Lower leg skin (tissue), 4 donors: ENCODE results near the gene C2CD4A. TPM values are rescaled to one million over a fixed set of nuclear protein-coding genes. Genes with fewer than 3 reads are reported as not detected.

Experiments
- DNase-seq, 2 donors: peaks; one replicate each; pipeline ENCODE4 v3.0.0-alpha.2; 2019; ENCODE audit warnings: low spot score in 2 of 2
- H3K4me3 ChIP-seq: fragments of 200-600 bp; sonication (generic); 2 replicates; pipeline ENCODE4 v1.5.1; 2017; ENCODE audit warnings: mild to moderate bottlenecking, low read depth; ENCODE audit not compliant: poor library complexity, severe bottlenecking
- POLR2A ChIP-seq, 2 donors: fragments of 450-650 bp; IDR thresholded peaks; one replicate each; pipeline ENCODE4 v1.6.1; 2016 to 2017; ENCODE audit warnings: antibody characterized with exemption in 2 of 2, mild to moderate bottlenecking in 1 of 2, moderate library complexity in 1 of 2
- WGBS, 2 donors: methylation state at CpG; one replicate each; pipeline ENCODE4 v1.1.5; 2018; 5-methylcytosine and 5-hydroxymethylcytosine counted together
- intact Hi-C: fragments of 100-400 bp; cut with DNase I; formaldehyde crosslinking; loops from one replicate; pipeline ENCODE4 v1.15.0; 2023; ENCODE audit warnings: low total_unique reads
- total RNA-seq, 4 donors: library from RNA; depleted of rRNA; stranded (reverse); fragments of >200 nt; gene quantifications; one replicate each; pipeline ENCODE4 v1.1.0, GENCODE V29; 2016
- TF ChIP-seq, protein P1 (sequence below), 3 donors: fragments of 450-650 bp; IDR thresholded peaks; one replicate each; pipeline ENCODE4 v1.5.1; 2016; ENCODE audit warnings: antibody characterized with exemption in 3 of 3, mild to moderate bottlenecking in 3 of 3, moderate library complexity in 2 of 3

The C2CD4A gene
- total RNA-seq, 4 donors from 2014 or later = 0.10 TPM; not detected in 2

DNA sequence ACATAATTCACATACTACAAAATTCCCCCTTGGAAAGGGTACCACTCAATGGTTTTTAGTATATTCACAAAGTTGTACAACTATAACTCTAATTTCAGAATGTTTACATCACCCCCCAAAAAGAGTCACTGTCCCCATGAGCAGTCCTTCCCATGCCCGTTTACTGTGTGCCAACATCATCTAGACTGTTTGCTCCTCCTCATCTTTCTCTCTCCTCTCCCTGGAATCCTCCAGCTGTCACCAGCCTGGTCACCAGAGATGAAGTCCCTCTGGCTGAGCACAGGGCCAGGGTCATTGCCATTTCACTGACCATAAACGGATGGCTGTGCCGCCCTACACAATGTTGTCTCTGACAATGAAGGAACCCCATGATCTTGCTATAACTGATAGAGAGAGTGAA lies 53.1 kb downstream of the C2CD4A start:
- WGBS, 2 donors = 92 to 94% methylated on average over 3 of the region's 3 CpGs
- no peak overlapping the region for H3K4me3 ChIP-seq
- intact Hi-C loops = no loop called here
- TF ChIP-seq, protein P1, sequence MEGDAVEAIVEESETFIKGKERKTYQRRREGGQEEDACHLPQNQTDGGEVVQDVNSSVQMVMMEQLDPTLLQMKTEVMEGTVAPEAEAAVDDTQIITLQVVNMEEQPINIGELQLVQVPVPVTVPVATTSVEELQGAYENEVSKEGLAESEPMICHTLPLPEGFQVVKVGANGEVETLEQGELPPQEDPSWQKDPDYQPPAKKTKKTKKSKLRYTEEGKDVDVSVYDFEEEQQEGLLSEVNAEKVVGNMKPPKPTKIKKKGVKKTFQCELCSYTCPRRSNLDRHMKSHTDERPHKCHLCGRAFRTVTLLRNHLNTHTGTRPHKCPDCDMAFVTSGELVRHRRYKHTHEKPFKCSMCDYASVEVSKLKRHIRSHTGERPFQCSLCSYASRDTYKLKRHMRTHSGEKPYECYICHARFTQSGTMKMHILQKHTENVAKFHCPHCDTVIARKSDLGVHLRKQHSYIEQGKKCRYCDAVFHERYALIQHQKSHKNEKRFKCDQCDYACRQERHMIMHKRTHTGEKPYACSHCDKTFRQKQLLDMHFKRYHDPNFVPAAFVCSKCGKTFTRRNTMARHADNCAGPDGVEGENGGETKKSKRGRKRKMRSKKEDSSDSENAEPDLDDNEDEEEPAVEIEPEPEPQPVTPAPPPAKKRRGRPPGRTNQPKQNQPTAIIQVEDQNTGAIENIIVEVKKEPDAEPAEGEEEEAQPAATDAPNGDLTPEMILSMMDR (IDR thresholded peaks at IDR 0.05) = no peak
- no peak for TF ChIP-seq POLR2A (IDR thresholded peaks at IDR 0.05)
- no peak for DNase-seq

Other genes with a start within 250 kb of the C2CD4A start
- gene VPS13C, start 6.5 kb upstream of the C2CD4A start, total RNA-seq = 10 to 100 TPM; 29.0 to 38.2 (median 36.1) TPM
- 1 to 10 TPM in 3 of 4 donors, under 1 TPM in 1; 0.42 to 5.7 (median 2.1) TPM for gene C2CD4B, start 98.3 kb downstream of the C2CD4A start, total RNA-seq